Right lung (tissue), 5 donors: ENCODE data around the gene HS3ST6. TPM values are rescaled to one million over a fixed set of nuclear protein-coding genes. Genes with fewer than 3 reads are reported as not detected.
A peak's percentile ranks its signal among the peaks of the same experiment; 100 is the strongest.
"Not testable (repeated sequence)": the region's sequence is repeated elsewhere in the genome, so short reads cannot be mapped to it uniquely, and the experiment has no call there.

Experiments used
- DNase-seq, 2 donors: peaks; one replicate each; pipeline ENCODE4 v3.0.0-alpha.2; 2013
- polyA plus RNA-seq, 5 donors: library from polyadenylated mRNA; unstranded; fragments of 120-200 nt; gene quantifications; one replicate each; pipeline versions ENCODE4 v1.2.1 to v1.2.3, GENCODE V29; 2013; ENCODE audit warnings: inconsistent platforms in 1 of 5, low replicate concordance in 1 of 5; ENCODE audit not compliant: insufficient read length in 5 of 5, insufficient read depth in 1 of 5

HS3ST6 gene
- polyA plus RNA-seq, 5 donors: 0.09 to 0.40 (median 0.18) TPM

- DNase-seq: no peak
Observed at GRCh38 chr16:1878256-1878655, 40.0 kb downstream of the HS3ST6 start.

GRCh38 chr16:1877804-1878203 is 40.4 kb downstream of the HS3ST6 start:
- no peak for DNase-seq

- no peak for DNase-seq
Observed at GRCh38 chr16:1877089-1877488, 41.1 kb downstream of the HS3ST6 start.

GRCh38 chr16:1876468-1876867 is 41.7 kb downstream of the HS3ST6 start:
- no peak for DNase-seq

- DNase-seq: not testable (repeated sequence)
Observed at GRCh38 chr16:1876066-1876465, 42.1 kb downstream of the HS3ST6 start.

GRCh38 chr16:1874854-1875253 is 43.4 kb downstream of the HS3ST6 start:
- no peak for DNase-seq

- DNase-seq: no peak
Observed at GRCh38 chr16:1871974-1872635, 46.1 kb downstream of the HS3ST6 start, which contains the start of gene MEIOB. Gene MEIOB (minus strand): TSS chr16:1872164. CDS start chr16:1868175, 3,989 bp downstream.

GRCh38 chr16:1870365-1871082 is 47.7 kb downstream of the HS3ST6 start:
- no peak for DNase-seq

- no peak for DNase-seq
Observed at GRCh38 chr16:1865902-1866690, 52.1 kb downstream of the HS3ST6 start.

- peak; percentile 17 to 19 for DNase-seq
Observed at GRCh38 chr16:1863681-1864460, 54.3 kb downstream of the HS3ST6 start.

- no peak for DNase-seq
Observed at GRCh38 chr16:1862394-1862793, 55.8 kb downstream of the HS3ST6 start.

GRCh38 chr16:1861730-1862129 is 56.5 kb downstream of the HS3ST6 start:
- no peak for DNase-seq

Other genes starting within 250 kb of the HS3ST6 start
- 10 to 100 TPM; 64.2 to 77.3 (median 73.7) TPM for gene JPT2, start 240.1 kb downstream of the HS3ST6 start, polyA plus RNA-seq
- gene MAPK8IP3, start 212.2 kb downstream of the HS3ST6 start, polyA plus RNA-seq: 10 to 100 TPM; 45.3 to 74.0 (median 61.9) TPM
- 10 to 100 TPM; 16.6 to 56.6 (median 30.3) TPM for gene NME3, start 146.9 kb downstream of the HS3ST6 start, polyA plus RNA-seq
- gene EME2, start 145.6 kb downstream of the HS3ST6 start, polyA plus RNA-seq: 10 to 100 TPM in 1 of 5 donors, 1 to 10 TPM in 4; 6.7 to 10.5 (median 7.8) TPM
- gene MRPS34, start 145.3 kb downstream of the HS3ST6 start, polyA plus RNA-seq: 10 to 100 TPM; 51.5 to 82.1 (median 57.4) TPM
- 10 to 100 TPM; 24.0 to 47.3 (median 35.9) TPM for gene SPSB3, start 135.8 kb downstream of the HS3ST6 start, polyA plus RNA-seq
- 10 to 100 TPM; 26.4 to 71.8 (median 40.8) TPM for gene NUBP2, start 135.5 kb downstream of the HS3ST6 start, polyA plus RNA-seq
- 1 to 10 TPM; 1.1 to 4.2 (median 2.4) TPM for gene IGFALS, start 124.7 kb downstream of the HS3ST6 start, polyA plus RNA-seq
- 10 to 100 TPM; 20.1 to 32.2 (median 26.6) TPM for gene HAGH, start 91.6 kb downstream of the HS3ST6 start, polyA plus RNA-seq
- 10 to 100 TPM; 16.2 to 25.2 (median 16.9) TPM for gene FAHD1, start 91.2 kb downstream of the HS3ST6 start, polyA plus RNA-seq
- gene MEIOB, start 46.3 kb downstream of the HS3ST6 start, polyA plus RNA-seq: under 1 TPM; 0.23 to 0.86 (median 0.51) TPM
- 10 to 100 TPM; 11.8 to 22.8 (median 14.9) TPM for gene MSRB1, start 24.8 kb upstream of the HS3ST6 start, polyA plus RNA-seq
- gene RPL3L, start 36.3 kb upstream of the HS3ST6 start, polyA plus RNA-seq: 1 to 10 TPM in 1 of 5 donors, under 1 TPM in 4; 0.05 to 2.0 (median 0.18) TPM
- gene NDUFB10, start 41.1 kb upstream of the HS3ST6 start, polyA plus RNA-seq: 100 to 1,000 TPM in 1 of 5 donors, 10 to 100 TPM in 4; 78.0 to 123 (median 87.7) TPM
- 1,000 to 10,000 TPM; 2,201 to 2,837 (median 2,396) TPM for gene RPS2, start 46.4 kb upstream of the HS3ST6 start, polyA plus RNA-seq
- gene RNF151, start 48.4 kb upstream of the HS3ST6 start, polyA plus RNA-seq: under 1 TPM in 1 of 5 donors, not detected in 4; 0.13 TPM
- gene TBL3, start 53.6 kb upstream of the HS3ST6 start, polyA plus RNA-seq: 10 to 100 TPM; 22.8 to 42.3 (median 28.9) TPM
- under 1 TPM in 4 of 5 donors, not detected in 1; 0.18 to 0.57 (median 0.39) TPM for gene NOXO1, start 63.1 kb upstream of the HS3ST6 start, polyA plus RNA-seq
- gene GFER, start 65.8 kb upstream of the HS3ST6 start, polyA plus RNA-seq: 10 to 100 TPM; 17.0 to 28.1 (median 21.1) TPM
- gene SYNGR3, start 71.6 kb upstream of the HS3ST6 start, polyA plus RNA-seq: under 1 TPM; 0.46 to 0.80 (median 0.65) TPM
- 10 to 100 TPM; 11.9 to 32.1 (median 19.9) TPM for gene ZNF598, start 91.4 kb upstream of the HS3ST6 start, polyA plus RNA-seq
- 1 to 10 TPM; 1.1 to 7.9 (median 2.3) TPM for gene NPW, start 101.4 kb upstream of the HS3ST6 start, polyA plus RNA-seq
- gene NHERF2, start 108.5 kb upstream of the HS3ST6 start, polyA plus RNA-seq: 100 to 1,000 TPM in 2 of 5 donors, 10 to 100 TPM in 3; 63.1 to 196 (median 91.8) TPM
- gene NTHL1, start 129.4 kb upstream of the HS3ST6 start, polyA plus RNA-seq: 10 to 100 TPM; 21.0 to 41.2 (median 26.9) TPM
- gene TSC2, start 129.6 kb upstream of the HS3ST6 start, polyA plus RNA-seq: 100 to 1,000 TPM; 100 to 149 (median 120) TPM
- 100 to 1,000 TPM in 3 of 5 donors, 10 to 100 TPM in 2; 66.7 to 168 (median 123) TPM for gene PKD1, start 217.5 kb upstream of the HS3ST6 start, polyA plus RNA-seq
- gene RAB26, start 230.2 kb upstream of the HS3ST6 start, polyA plus RNA-seq: 1 to 10 TPM; 1.0 to 1.8 (median 1.5) TPM
- 10 to 100 TPM; 41.0 to 62.8 (median 45.7) TPM for gene TRAF7, start 237.4 kb upstream of the HS3ST6 start, polyA plus RNA-seq